ENCODE data around the gene ZNF584. TPM values are rescaled to one million over a fixed set of nuclear protein-coding genes. Genes with fewer than 3 reads are reported as not detected.

ZNF584 gene
- total RNA-seq, 1 donor from 2014 or later: 8.4 TPM

DNA sequence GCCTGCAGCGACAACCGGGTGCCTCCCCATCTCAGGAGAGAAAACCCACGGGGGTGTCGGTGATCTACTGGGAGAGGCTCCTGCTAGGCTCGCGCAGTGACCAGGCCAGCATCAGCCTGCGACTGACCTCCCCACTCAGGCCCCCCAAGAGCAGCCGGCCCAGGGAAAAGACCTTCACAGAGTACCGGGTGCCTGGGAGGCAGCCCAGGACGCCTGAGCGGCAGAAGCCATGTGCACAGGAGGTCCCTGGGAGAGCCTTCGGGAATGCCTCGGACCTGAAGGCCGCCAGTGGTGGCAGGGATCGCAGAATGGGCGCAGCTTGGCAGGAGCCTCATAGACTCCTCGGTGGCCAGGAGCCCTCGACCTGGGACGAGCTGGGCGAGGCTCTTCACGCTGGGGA, 46.9 kb downstream of the ZNF584 start:
- peaks cover 19 to 27% (median 26%) of the 10 kb centered on the region in 3 donors for H3K36me3 ChIP-seq (ENCODE audit: control insufficient read depth in 3 of 3, insufficient read depth in 3 of 3, low read length in 3 of 3)
- H3K9ac ChIP-seq (ENCODE audit: low read depth in 1 of 3, low read length in 3 of 3): no peak overlapping the region
- H3K4me1 ChIP-seq (ENCODE audit: control insufficient read depth in 3 of 3, insufficient read depth in 3 of 3, low read length in 3 of 3): peaks cover 11 to 19% (median 11%) of the 10 kb centered on the region in 3 donors
- no peaks in the 10 kb centered on the region for H3K9me3 ChIP-seq (ENCODE audit: control insufficient read depth in 3 of 3, low read length in 3 of 3)
- no peak overlapping the region for H3K27ac ChIP-seq (ENCODE audit: low read depth, low read length)
- no peak overlapping the region for H3K4me3 ChIP-seq (ENCODE audit: low read length in 3 of 3)
- no peaks in the 10 kb centered on the region for H3K27me3 ChIP-seq (ENCODE audit: control insufficient read depth in 3 of 3, insufficient read depth in 3 of 3, low read length in 3 of 3)

DNA sequence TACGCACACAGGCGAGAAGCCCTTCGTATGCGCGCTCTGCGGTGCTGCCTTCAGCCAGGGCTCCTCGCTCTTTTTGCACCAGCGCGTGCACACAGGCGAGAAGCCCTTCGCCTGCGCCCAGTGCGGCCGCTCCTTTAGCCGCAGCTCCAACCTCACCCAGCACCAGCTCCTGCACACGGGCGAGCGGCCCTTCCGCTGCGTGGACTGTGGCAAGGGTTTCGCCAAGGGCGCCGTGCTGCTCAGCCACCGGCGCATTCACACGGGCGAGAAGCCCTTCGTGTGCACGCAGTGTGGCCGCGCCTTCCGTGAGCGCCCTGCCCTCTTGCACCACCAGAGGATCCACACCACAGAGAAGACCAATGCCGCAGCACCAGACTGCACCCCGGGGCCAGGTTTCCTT, 47.7 kb downstream of the ZNF584 start:
- no peak overlapping the region for H3K9ac ChIP-seq (ENCODE audit: low read depth in 1 of 3, low read length in 3 of 3)
- peaks cover 6 to 13% (median 7%) of the 10 kb centered on the region in 3 donors for H3K4me1 ChIP-seq (ENCODE audit: control insufficient read depth in 3 of 3, insufficient read depth in 3 of 3, low read length in 3 of 3)
- peaks cover 19 to 27% (median 26%) of the 10 kb centered on the region in 3 donors for H3K36me3 ChIP-seq (ENCODE audit: control insufficient read depth in 3 of 3, insufficient read depth in 3 of 3, low read length in 3 of 3)

GRCh38 chr19:58460039-58460438, 51.6 kb downstream of the ZNF584 start:
- Histone ChIP-seq H3K4me1 (ENCODE audit: control insufficient read depth in 3 of 3, insufficient read depth in 3 of 3, low read length in 3 of 3) (no peaks in the 10 kb centered on the region), H3K27ac (ENCODE audit: low read depth, low read length) (no peak overlapping the region), H3K36me3 (ENCODE audit: control insufficient read depth in 3 of 3, insufficient read depth in 3 of 3, low read length in 3 of 3) (peaks cover 10 to 17% (median 12%) of the 10 kb centered on the region in 3 donors), H3K9ac (ENCODE audit: low read depth in 1 of 3, low read length in 3 of 3) (no peak overlapping the region), H3K9me3 (ENCODE audit: control insufficient read depth in 3 of 3, low read length in 3 of 3) (no peaks in the 10 kb centered on the region), H3K4me3 (ENCODE audit: low read length in 3 of 3) (no peak overlapping the region), H3K27me3 (ENCODE audit: control insufficient read depth in 3 of 3, insufficient read depth in 3 of 3, low read length in 3 of 3) (no peaks in the 10 kb centered on the region)

More for the DNA sequence above, 47.7 kb downstream of the ZNF584 start:
- no peaks in the 10 kb centered on the region for H3K9me3 ChIP-seq (ENCODE audit: control insufficient read depth in 3 of 3, low read length in 3 of 3)
- no peaks in the 10 kb centered on the region for H3K27me3 ChIP-seq (ENCODE audit: control insufficient read depth in 3 of 3, insufficient read depth in 3 of 3, low read length in 3 of 3)
- no peak overlapping the region for H3K27ac ChIP-seq (ENCODE audit: low read depth, low read length)
- H3K4me3 ChIP-seq (ENCODE audit: low read length in 3 of 3): no peak overlapping the region

DNA sequence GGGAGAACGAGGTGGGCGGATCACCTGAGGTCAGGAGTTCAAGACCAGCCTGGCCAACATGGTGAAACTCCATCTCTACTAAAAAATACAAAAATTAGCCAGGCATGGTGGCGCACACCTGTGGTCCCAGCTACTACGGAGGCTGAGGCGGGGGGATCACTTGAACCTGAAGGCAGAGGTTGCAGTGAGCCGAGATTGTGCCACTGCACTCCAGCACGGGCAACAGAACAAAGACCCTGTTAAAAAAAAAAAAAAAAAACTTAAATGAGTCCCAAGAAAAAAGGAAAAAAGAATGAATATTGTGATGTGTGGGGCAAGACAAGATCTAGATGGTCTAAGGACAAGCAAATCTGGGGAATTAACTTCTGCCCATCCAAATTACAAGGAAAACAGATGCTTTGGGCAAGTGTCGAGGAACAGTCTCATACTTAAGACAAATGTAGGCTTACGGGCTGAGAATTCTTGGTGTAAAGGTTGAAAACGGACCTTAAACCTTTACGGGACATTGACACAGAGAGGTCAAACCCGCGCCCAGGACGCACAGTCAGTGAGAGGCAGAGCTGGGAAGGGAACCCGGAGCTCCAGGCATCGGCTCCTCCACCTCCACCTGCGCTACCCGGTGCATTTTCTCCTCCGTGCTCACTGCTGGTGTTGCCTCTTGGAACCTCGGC, 57.8 kb downstream of the ZNF584 start:
- Histone ChIP-seq H3K27me3 (ENCODE audit: control insufficient read depth in 3 of 3, insufficient read depth in 3 of 3, low read length in 3 of 3) (no peaks in the 10 kb centered on the region), H3K36me3 (ENCODE audit: control insufficient read depth in 3 of 3, insufficient read depth in 3 of 3, low read length in 3 of 3) (peaks cover 12 to 15% (median 14%) of the 10 kb centered on the region in 3 donors), H3K4me3 (ENCODE audit: low read length in 3 of 3) (peak overlapping the region; percentile 81 to 87 (median 84)), H3K27ac (ENCODE audit: low read depth, low read length) (no peak overlapping the region), H3K9me3 (ENCODE audit: control insufficient read depth in 3 of 3, low read length in 3 of 3) (no peaks in the 10 kb centered on the region), H3K9ac (ENCODE audit: low read depth in 1 of 3, low read length in 3 of 3) (peak overlapping the region; percentile 27 to 89 (median 65)), H3K4me1 (ENCODE audit: control insufficient read depth in 3 of 3, insufficient read depth in 3 of 3, low read length in 3 of 3) (peaks cover 8 to 19% (median 14%) of the 10 kb centered on the region in 3 donors)

DNA sequence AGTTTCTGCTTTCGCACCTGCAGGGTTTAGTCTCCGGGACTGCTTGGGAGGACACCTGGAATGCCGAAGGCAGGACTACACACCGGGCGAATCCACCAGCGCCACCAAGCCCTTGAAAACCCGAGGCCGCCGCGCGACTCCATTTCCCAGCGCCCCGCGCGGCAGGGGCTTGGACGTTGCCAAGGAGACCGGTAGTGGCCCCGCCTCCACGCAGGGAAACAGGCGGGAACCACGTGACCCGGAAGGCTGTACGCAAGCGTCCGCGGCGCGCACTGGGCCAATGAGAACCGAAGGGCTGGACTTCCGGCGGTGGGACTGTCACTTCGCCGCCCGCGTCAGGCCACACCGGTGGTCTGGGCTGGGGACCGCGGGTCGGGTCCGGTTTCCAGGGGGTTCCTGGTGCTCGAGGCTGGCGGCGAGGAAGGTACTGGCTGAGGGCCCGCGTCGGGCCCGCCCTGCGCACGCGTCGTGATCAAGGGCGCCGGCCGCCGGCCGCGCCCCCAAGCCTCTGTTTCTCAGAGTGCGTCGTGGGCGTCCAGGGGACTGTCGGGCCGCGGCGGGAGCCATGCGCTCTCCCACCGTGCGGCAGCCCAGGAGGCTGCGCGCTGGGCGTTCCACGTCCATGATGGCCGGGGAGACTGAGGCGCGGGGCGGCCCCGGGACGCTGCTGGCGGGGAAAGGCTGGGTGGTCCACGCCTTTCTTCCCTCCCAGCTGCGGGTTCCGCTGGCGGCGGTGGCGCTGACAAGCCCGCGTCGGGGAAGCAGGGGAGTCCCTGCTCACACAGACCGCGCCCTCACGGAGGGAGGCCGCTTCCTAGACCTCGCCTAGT, 58.5 kb downstream of the ZNF584 start, which contains the start of gene ZNF324:
Gene ZNF324 (plus strand): TSS at position 321 of the 830 bp plus-strand sequence. CDS start 2,106 bp downstream, outside the sequence.
- Histone ChIP-seq H3K36me3 (ENCODE audit: control insufficient read depth in 3 of 3, insufficient read depth in 3 of 3, low read length in 3 of 3) (peaks cover 15 to 19% (median 17%) of the 10 kb centered on the region in 3 donors), H3K4me1 (ENCODE audit: control insufficient read depth in 3 of 3, insufficient read depth in 3 of 3, low read length in 3 of 3) (peaks cover 8 to 19% (median 14%) of the 10 kb centered on the region in 3 donors), H3K27me3 (ENCODE audit: control insufficient read depth in 3 of 3, insufficient read depth in 3 of 3, low read length in 3 of 3) (no peaks in the 10 kb centered on the region), H3K9me3 (ENCODE audit: control insufficient read depth in 3 of 3, low read length in 3 of 3) (no peaks in the 10 kb centered on the region), H3K9ac (ENCODE audit: low read depth in 1 of 3, low read length in 3 of 3) (peak within 1 kb of the TSS; percentile 80 to 89 (median 84)), H3K4me3 (ENCODE audit: low read length in 3 of 3) (peak within 1 kb of the TSS; percentile 81 to 87 (median 84)), H3K27ac (ENCODE audit: low read depth, low read length) (peak within 1 kb of the TSS; percentile 75)

Small RNA genes within 50 kb of the gene (small RNA-seq; reads per million reads assigned to genes)
- not detected for gene MIR4754
- not detected for gene RNA5SP473

Other genes starting within 250 kb of the ZNF584 start
- 11.0 TPM for gene ZNF274, start 225.6 kb upstream of the ZNF584 start, total RNA-seq
- gene ZNF544, start 179.7 kb upstream of the ZNF584 start, total RNA-seq: 26.1 TPM
- 6.3 TPM for gene ZNF8, start 129.7 kb upstream of the ZNF584 start, total RNA-seq
- gene ERVK3-1, start 103.3 kb upstream of the ZNF584 start, total RNA-seq: 14.1 TPM
- gene ZSCAN22, start 81.7 kb upstream of the ZNF584 start, total RNA-seq: 2.6 TPM
- under 0.01 TPM for gene A1BG, start 55.2 kb upstream of the ZNF584 start, total RNA-seq
- 2.1 TPM for gene ZNF497, start 45.9 kb upstream of the ZNF584 start, total RNA-seq
- gene ZNF837, start 27.6 kb upstream of the ZNF584 start, total RNA-seq: 0.52 TPM
- gene RPS5, start 21.4 kb upstream of the ZNF584 start, total RNA-seq: 3,737 TPM
- not detected for gene RNF225, start 13.0 kb upstream of the ZNF584 start, total RNA-seq
- 9.9 TPM for gene ZNF132, start 31.5 kb downstream of the ZNF584 start, total RNA-seq
- 5.7 TPM for gene ZNF324B, start 43.0 kb downstream of the ZNF584 start, total RNA-seq
- 9.9 TPM for gene ZNF324, start 58.4 kb downstream of the ZNF584 start, total RNA-seq
- 3.1 TPM for gene ZNF446, start 67.7 kb downstream of the ZNF584 start, total RNA-seq
- gene SLC27A5, start 103.3 kb downstream of the ZNF584 start, total RNA-seq: 3.1 TPM
- gene ZBTB45, start 111.2 kb downstream of the ZNF584 start, total RNA-seq: 3.7 TPM
- gene TRIM28, start 135.4 kb downstream of the ZNF584 start, total RNA-seq: 277 TPM
- gene CHMP2A, start 146.5 kb downstream of the ZNF584 start, total RNA-seq: 68.9 TPM
- gene UBE2M, start 150.0 kb downstream of the ZNF584 start, total RNA-seq: 73.6 TPM
- 6.8 TPM for gene MZF1, start 164.7 kb downstream of the ZNF584 start, total RNA-seq

All from skeletal muscle tissue (tissue), 5 donors.